GM08714 (cell line): ENCODE data around the gene CTRB2.

Experiments used
- H3K4me3 ChIP-seq: fragments of 200-500 bp; sonication (Bioruptor generic); 2 replicates; pipeline ENCODE4 v1.5.1; 2014; ENCODE audit warnings: mild to moderate bottlenecking, low read length, inconsistent platforms
- ZNF274 ChIP-seq: IDR thresholded peaks from 2 replicates; pipeline ENCODE4 v1.6.1; 2012; ENCODE audit warnings: mild to moderate bottlenecking, low read depth, low read length

CTRB2 gene

DNA sequence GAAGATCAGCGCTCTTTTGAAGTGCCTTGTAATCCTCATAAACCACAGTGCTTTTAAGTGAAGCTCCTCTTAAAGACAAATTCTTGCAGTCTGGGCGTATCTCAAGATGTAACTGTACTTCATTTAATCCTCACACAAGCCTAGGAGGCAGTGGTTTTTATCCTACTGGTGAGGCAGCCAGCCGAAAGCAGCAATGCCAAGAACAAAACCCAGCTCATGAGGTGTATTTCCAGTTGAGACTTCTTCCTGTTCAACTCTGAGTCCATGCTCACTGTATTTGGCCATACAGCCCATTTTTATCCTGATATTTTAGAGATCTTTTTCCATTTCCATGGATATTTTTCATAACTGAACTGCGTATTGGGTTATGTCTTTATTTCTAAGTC, 13.7 kb downstream of the CTRB2 start:
- TF ChIP-seq ZNF274 = no peak
- no peak overlapping the region for H3K4me3 ChIP-seq

- no peak for TF ChIP-seq ZNF274
- H3K4me3 ChIP-seq = no peak overlapping the region
Measured at GRCh38 chr16:75192606-75193264, 14.2 kb downstream of the CTRB2 start.

- TF ChIP-seq ZNF274 = no peak
- H3K4me3 ChIP-seq = no peak overlapping the region
Measured at GRCh38 chr16:75189638-75190245, 17.2 kb downstream of the CTRB2 start.

GRCh38 chr16:75188832-75189477, 18.0 kb downstream of the CTRB2 start:
- H3K4me3 ChIP-seq = no peak overlapping the region
- TF ChIP-seq ZNF274 = no peak

- no peak for TF ChIP-seq ZNF274
Measured at GRCh38 chr16:75181630-75182029, 25.3 kb downstream of the CTRB2 start.

GRCh38 chr16:75179208-75179607, 27.8 kb downstream of the CTRB2 start:
- TF ChIP-seq ZNF274 = no peak
- no peak overlapping the region for H3K4me3 ChIP-seq

More at GRCh38 chr16:75181630-75182029, 25.3 kb downstream of the CTRB2 start:
- H3K4me3 ChIP-seq = no peak overlapping the region

- H3K4me3 ChIP-seq = no peak overlapping the region
- no peak for TF ChIP-seq ZNF274
Measured at GRCh38 chr16:75176926-75177325, 30.0 kb downstream of the CTRB2 start.

DNA sequence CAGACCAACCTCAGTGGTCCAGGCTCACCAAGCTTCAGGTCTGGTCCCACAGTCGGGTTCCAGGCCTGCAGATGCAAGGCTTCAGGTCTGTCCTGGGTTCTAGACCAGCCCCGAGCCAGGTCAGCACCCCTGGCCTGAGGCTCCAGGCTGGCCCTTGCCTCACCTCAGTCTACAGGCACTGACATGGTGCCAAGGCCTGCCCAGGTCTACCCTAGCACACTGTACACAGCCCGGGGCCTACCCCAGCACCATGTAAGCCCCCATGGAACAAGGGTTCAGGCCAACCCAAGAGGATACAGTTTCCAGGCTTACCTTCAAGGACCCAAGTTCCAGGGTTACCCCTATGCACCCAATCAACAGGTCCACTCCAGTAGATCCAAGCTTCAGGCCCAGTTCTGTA, 31.9 kb downstream of the CTRB2 start:
- no peak for TF ChIP-seq ZNF274
- H3K4me3 ChIP-seq = no peak overlapping the region

DNA sequence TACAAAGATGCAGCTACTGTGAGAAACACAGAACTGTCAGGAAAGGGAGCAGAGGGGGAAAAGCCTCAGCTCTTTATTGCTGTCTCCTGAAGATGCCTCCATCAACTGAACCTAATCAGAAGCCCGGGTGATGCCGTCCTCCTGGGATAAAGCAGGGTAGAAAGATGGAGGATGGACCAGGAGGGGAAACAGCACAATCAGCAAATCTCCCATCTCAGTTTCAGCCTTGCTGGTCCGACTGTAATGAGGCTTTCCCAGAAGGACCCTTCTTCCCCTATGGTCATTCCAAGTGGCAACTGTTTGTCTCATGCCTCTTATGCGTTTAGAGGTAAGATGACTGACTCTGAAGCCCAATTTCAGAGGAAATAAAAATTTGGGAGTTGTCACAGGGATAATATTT, 34.4 kb downstream of the CTRB2 start:
- no peak overlapping the region for H3K4me3 ChIP-seq
- TF ChIP-seq ZNF274 = no peak

DNA sequence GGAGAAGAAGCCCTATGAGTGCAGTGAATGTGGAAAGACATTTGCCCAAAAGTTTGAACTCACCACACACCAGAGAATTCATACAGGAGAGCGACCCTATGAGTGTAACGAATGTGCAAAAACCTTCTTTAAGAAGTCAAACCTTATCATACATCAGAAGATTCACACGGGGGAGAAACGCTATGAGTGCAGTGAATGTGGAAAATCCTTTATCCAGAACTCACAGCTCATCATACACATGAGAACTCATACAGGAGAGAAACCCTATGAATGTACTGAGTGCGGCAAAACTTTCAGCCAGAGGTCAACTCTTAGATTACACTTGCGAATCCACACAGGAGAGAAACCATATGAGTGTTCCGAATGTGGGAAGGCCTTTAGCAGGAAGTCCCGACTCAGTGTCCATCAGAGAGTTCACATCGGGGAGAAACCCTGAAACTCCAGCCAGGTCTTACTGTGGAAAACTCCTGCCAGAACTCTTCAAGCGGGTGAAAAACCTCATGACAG, 37.0 kb downstream of the CTRB2 start:
- TF ChIP-seq ZNF274 = peak; percentile 98
- H3K4me3 ChIP-seq = no peak overlapping the region

GRCh38 chr16:75160386-75160785, 46.6 kb downstream of the CTRB2 start:
- H3K4me3 ChIP-seq = no peak overlapping the region
- no peak for TF ChIP-seq ZNF274
